MM.1S (cell line): ENCODE results near the gene POLR3F.
A peak's percentile ranks its signal among the peaks of the same experiment; 100 is the strongest.
"Not testable (repeated sequence)": the region's sequence is repeated elsewhere in the genome, so short reads cannot be mapped to it uniquely, and the experiment has no call there.

Experiments used
- DNase-seq: peaks from one replicate; pipeline ENCODE4 v3.0.0-alpha.2; 2015
- H2AFZ ChIP-seq: fragments of 300-600 bp; sonication (generic); 2 replicates; pipeline ENCODE4 v1.6.0; 2016; ENCODE audit warnings: antibody characterized with exemption, low read length
- H3F3A ChIP-seq: fragments of 300-600 bp; sonication (generic); 2 replicates; pipeline ENCODE4 v1.6.1; 2016; ENCODE audit warnings: mild to moderate bottlenecking, antibody characterized with exemption, low read length, moderate library complexity, mixed read lengths; ENCODE audit not compliant: insufficient read depth
- H3K27ac ChIP-seq: fragments of 300-600 bp; sonication (generic); 2 replicates; pipeline ENCODE4 v1.5.1; 2016; ENCODE audit warnings: mild to moderate bottlenecking, low read length
- H3K27me3 ChIP-seq: fragments of 300-600 bp; sonication (generic); replicated peaks from 2 replicates; pipeline ENCODE4 v1.6.0; 2016; ENCODE audit warnings: low read length; ENCODE audit not compliant: insufficient read depth
- H3K36me3 ChIP-seq: fragments of 300-600 bp; sonication (generic); replicated peaks from 2 replicates; pipeline ENCODE4 v1.6.1; 2016; ENCODE audit warnings: mild to moderate bottlenecking, low read length, mixed read lengths; ENCODE audit not compliant: insufficient read depth
- H3K4me1 ChIP-seq: fragments of 300-600 bp; sonication (generic); 2 replicates; pipeline ENCODE4 v1.6.1; 2016; ENCODE audit warnings: low read length, mixed read lengths
- H3K4me2 ChIP-seq: fragments of 300-600 bp; sonication (generic); 2 replicates; pipeline ENCODE4 v1.6.0; 2016; ENCODE audit warnings: low read depth, low read length
- H3K4me3 ChIP-seq: fragments of 300-600 bp; sonication (generic); 2 replicates; pipeline ENCODE4 v1.5.1; 2016; ENCODE audit warnings: low read length, mixed read lengths
- H3K79me2 ChIP-seq: fragments of 300-600 bp; sonication (generic); 2 replicates; pipeline ENCODE4 v1.6.1; 2016; ENCODE audit warnings: mixed run types, low read length, mixed read lengths
- H3K9ac ChIP-seq: fragments of 300-600 bp; sonication (generic); 2 replicates; pipeline ENCODE4 v1.6.1; 2016; ENCODE audit warnings: low read length, mixed read lengths
- H3K9me2 ChIP-seq: fragments of 300-600 bp; sonication (generic); replicated peaks from 2 replicates; pipeline ENCODE4 v1.6.1; 2016; ENCODE audit warnings: mild to moderate bottlenecking, low read length, mixed read lengths; ENCODE audit not compliant: insufficient read depth
- H3K9me3 ChIP-seq: fragments of 300-600 bp; sonication (generic); replicated peaks from 2 replicates; pipeline ENCODE4 v1.6.1; 2016; ENCODE audit warnings: mild to moderate bottlenecking, low read length, mixed read lengths; ENCODE audit not compliant: insufficient read depth
- H4K20me1 ChIP-seq: fragments of 300-600 bp; sonication (generic); 2 replicates; pipeline ENCODE4 v1.6.1; 2016; ENCODE audit warnings: mild to moderate bottlenecking, low read length, moderate library complexity, mixed read lengths; ENCODE audit not compliant: insufficient read depth
- CTCF ChIP-seq: fragments of 300-600 bp; sonication (generic); IDR thresholded peaks from 2 replicates; pipeline ENCODE4 v1.5.1; 2016; ENCODE audit warnings: antibody characterized with exemption, low read length, mixed read lengths
- EZH2 ChIP-seq: fragments of 300-600 bp; sonication (generic); optimal IDR thresholded peaks from 2 replicates; pipeline ENCODE3; 2017; ENCODE audit warnings: low read depth, mild to moderate bottlenecking, antibody characterized with exemption, low read length, mixed read lengths
- EZH2phosphoT487 ChIP-seq: fragments of 300-600 bp; sonication (generic); IDR thresholded peaks from 2 replicates; pipeline ENCODE4 v1.6.1; 2018; ENCODE audit warnings: antibody characterized with exemption, low read length

POLR3F gene

GRCh38 chr20:18497603-18498002 is 30.4 kb downstream of the POLR3F start:
- no peak overlapping the region for H3K4me3 ChIP-seq
- H3K27me3 ChIP-seq = no peaks in the 10 kb centered on the region
- no peaks in the 10 kb centered on the region for H4K20me1 ChIP-seq
- H2AFZ ChIP-seq = peak overlapping the region; percentile 95
- no peak overlapping the region for H3K9ac ChIP-seq
- no peaks in the 10 kb centered on the region for H3K4me1 ChIP-seq
- peak overlapping the region; percentile 42 for H3K4me2 ChIP-seq
- TF ChIP-seq EZH2phosphoT487 (no peak), EZH2 (no peak), CTCF (no peak)
- H3K9me2 ChIP-seq = no peaks in the 10 kb centered on the region
- no peaks in the 10 kb centered on the region for H3K9me3 ChIP-seq
- H3K27ac ChIP-seq = no peak overlapping the region
- H3K36me3 ChIP-seq = no peaks in the 10 kb centered on the region
- no peaks in the 10 kb centered on the region for H3F3A ChIP-seq
- H3K79me2 ChIP-seq = no peaks in the 10 kb centered on the region
- no peak for DNase-seq

- H3K4me1 ChIP-seq, H2AFZ ChIP-seq, H3K79me2 ChIP-seq, H3F3A ChIP-seq, DNase-seq, H3K4me2 ChIP-seq, H3K36me3 ChIP-seq, H3K9me2 ChIP-seq, H3K9me3 ChIP-seq, H3K9ac ChIP-seq, H4K20me1 ChIP-seq, H3K4me3 ChIP-seq, H3K27me3 ChIP-seq, H3K27ac ChIP-seq: not testable (repeated sequence)
Measured at GRCh38 chr20:18501672-18502071, 34.5 kb downstream of the POLR3F start.

- no peak overlapping the region for H3K9ac ChIP-seq
- no peak overlapping the region for H3K4me3 ChIP-seq
- H3K9me3 ChIP-seq = no peaks in the 10 kb centered on the region
- H3K27me3 ChIP-seq = no peaks in the 10 kb centered on the region
- no peak overlapping the region for H2AFZ ChIP-seq
- H4K20me1 ChIP-seq = no peaks in the 10 kb centered on the region
- H3K36me3 ChIP-seq = no peaks in the 10 kb centered on the region
- H3K79me2 ChIP-seq = peaks cover 18% of the 10 kb centered on the region
- TF ChIP-seq EZH2 (no peak), EZH2phosphoT487 (no peak), CTCF (no peak)
- no peak overlapping the region for H3K27ac ChIP-seq
- DNase-seq = no peak
- H3F3A ChIP-seq = peaks cover 6% of the 10 kb centered on the region
- peaks cover 11% of the 10 kb centered on the region; the same call in 1 of the 2 replicates for H3K4me1 ChIP-seq
- no peak overlapping the region for H3K4me2 ChIP-seq
- no peaks in the 10 kb centered on the region for H3K9me2 ChIP-seq
Measured at GRCh38 chr20:18504479-18505060, 37.4 kb downstream of the POLR3F start.

- H2AFZ ChIP-seq = peak overlapping the region; percentile 67
- peaks cover 6% of the 10 kb centered on the region for H3F3A ChIP-seq
- H3K27me3 ChIP-seq = no peaks in the 10 kb centered on the region
- no peaks in the 10 kb centered on the region; the same call in 1 of the 2 replicates for H3K36me3 ChIP-seq
- DNase-seq = no peak
- peaks cover 36% of the 10 kb centered on the region for H3K79me2 ChIP-seq
- peak overlapping the region; percentile 97 for H3K4me3 ChIP-seq
- H3K9me2 ChIP-seq = no peaks in the 10 kb centered on the region
- peak overlapping the region; percentile 76 for H3K4me2 ChIP-seq
- H3K27ac ChIP-seq = peak overlapping the region; percentile 98
- peaks cover 20% of the 10 kb centered on the region; the same call in 1 of the 2 replicates for H3K4me1 ChIP-seq
- TF ChIP-seq EZH2phosphoT487 (no peak), CTCF (no peak), EZH2 (no peak)
- H3K9ac ChIP-seq = peak overlapping the region; percentile 97
- H3K9me3 ChIP-seq = no peaks in the 10 kb centered on the region
- H4K20me1 ChIP-seq = no peaks in the 10 kb centered on the region
Measured at GRCh38 chr20:18506744-18507143, 39.6 kb downstream of the POLR3F start.
